Stimulated activated CD8-positive, alpha-beta memory T cell treated with anti-CD3 and anti-CD28 coated beads, Interleukin-4, amount 100 ng/mL, for 1 hour (primary cell): ENCODE data around the gene COL4A2.

Experiments used
- DNase-seq, 2 donors: peaks; one replicate each; pipeline ENCODE4 v3.0.0-alpha.2; 2020; ENCODE audit warnings: low read depth in 2 of 2, low spot score in 1 of 2

COL4A2 gene

GRCh38 chr13:110353339-110353977 lies 46.4 kb downstream of the COL4A2 start:
- DNase-seq, result no peak

DNA sequence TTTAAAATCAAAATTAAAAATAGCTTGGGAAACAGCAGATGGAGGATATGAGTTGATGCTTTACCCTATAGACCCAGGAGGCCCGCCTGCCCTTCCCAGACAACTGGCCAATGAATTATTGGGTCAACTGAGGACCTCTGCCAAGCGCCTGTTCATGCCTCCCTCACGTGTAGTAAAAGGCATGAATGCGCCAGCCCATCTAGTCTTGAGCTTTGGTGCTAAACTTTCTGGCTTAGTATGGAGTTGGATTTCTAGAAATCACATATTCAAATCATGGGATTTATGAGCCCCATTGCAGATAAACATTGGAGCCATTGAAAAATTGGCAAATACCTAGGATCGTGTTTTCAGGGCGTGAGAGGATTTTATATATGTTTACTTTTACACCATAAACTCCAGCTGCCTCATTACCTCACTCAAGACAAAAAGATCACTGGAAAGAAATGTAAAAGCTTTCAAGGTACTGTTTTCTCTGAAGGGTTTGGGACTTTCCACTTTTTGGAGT lies 47.1 kb downstream of the COL4A2 start:
- no peak for DNase-seq

DNA sequence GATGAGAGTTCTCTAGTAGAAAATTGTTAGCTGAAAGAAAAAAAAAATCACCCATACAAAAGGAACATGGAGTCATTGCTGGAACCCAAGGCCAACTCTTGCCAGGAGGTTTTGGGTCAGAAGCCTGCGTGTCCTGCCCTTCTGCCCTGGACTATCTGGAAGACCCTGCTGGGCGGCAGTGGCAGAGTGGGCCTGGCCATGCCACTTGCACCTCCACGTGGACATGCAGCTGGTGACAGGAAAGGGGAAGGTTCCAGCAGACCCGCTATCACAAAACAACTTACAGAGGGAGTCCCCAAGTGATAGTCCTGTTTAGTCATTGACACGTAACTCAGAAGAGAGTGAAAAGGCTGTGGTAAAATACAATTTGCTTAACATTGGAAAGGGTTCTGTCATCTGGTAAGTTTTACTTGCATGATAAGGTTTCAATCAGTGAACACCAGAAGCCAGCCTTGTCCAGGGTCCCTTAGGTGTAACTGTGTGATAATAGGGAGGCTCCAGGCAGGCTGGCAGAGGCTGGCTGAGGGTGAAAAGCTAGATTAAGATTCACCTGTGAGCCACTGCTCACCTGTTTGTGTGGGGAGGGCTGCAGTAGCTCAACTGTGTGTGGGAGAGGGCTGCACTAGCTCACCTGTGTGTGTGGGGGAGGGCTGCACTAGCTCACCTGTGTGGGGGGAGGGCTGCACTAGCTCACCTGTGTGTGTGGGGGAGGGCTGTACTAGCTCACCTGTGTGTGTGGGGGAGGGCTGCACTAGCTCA lies 47.8 kb downstream of the COL4A2 start:
- no peak for DNase-seq

DNA sequence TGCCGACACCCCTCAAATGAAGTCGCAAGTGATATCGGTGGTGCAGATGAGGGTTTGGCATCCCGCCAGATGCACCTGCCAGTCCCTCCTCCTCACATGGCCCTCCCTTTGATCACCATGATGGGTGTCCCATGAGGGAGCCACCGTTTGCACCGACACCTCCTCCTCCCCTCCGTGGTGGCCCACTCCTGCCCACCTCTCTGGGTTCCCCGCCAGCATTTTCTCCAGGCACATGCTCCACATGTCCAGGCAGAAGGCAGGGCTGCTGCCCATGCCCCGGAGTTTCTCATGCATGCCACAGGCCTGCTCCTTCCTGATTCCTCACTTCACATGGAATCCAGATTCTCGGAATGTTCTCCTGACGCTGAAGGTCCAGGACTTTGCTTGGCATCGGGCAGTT lies 49.3 kb downstream of the COL4A2 start:
- no peak for DNase-seq

- no peak for DNase-seq
Observed at GRCh38 chr13:110358381-110358780, 51.3 kb downstream of the COL4A2 start.

- DNase-seq, result no peak
Observed at GRCh38 chr13:110359840-110360301, 52.8 kb downstream of the COL4A2 start.

- no peak for DNase-seq
Observed at GRCh38 chr13:110360598-110360997, 53.5 kb downstream of the COL4A2 start.

GRCh38 chr13:110361365-110361911 lies 54.4 kb downstream of the COL4A2 start:
- no peak for DNase-seq

- DNase-seq, result no peak
Observed at GRCh38 chr13:110363010-110363409, 55.9 kb downstream of the COL4A2 start.

- DNase-seq, result no peak
Observed at GRCh38 chr13:110364081-110364480, 57.0 kb downstream of the COL4A2 start.

GRCh38 chr13:110365876-110366275 lies 58.8 kb downstream of the COL4A2 start:
- no peak for DNase-seq

DNA sequence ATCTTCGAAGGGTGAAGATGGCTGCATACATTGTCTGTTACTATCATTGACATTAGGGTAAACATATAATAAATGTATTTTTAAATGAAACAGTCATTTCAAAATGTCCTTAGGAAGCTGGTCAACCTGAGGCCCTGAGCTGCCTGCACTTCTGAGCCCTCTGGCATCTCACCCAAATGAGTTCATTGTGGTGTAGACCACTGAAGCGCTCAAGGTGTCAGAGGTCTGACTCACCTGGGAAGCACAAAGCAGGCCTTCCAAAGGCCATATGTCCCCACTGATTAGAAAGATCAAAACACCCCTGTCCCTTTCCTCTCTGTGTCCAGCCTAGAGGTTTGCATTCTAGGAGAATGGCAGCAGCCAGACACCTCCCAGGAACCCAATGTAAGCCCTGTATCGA lies 59.6 kb downstream of the COL4A2 start:
- no peak for DNase-seq

- no peak for DNase-seq
Observed at GRCh38 chr13:110367620-110368019, 60.5 kb downstream of the COL4A2 start.

DNA sequence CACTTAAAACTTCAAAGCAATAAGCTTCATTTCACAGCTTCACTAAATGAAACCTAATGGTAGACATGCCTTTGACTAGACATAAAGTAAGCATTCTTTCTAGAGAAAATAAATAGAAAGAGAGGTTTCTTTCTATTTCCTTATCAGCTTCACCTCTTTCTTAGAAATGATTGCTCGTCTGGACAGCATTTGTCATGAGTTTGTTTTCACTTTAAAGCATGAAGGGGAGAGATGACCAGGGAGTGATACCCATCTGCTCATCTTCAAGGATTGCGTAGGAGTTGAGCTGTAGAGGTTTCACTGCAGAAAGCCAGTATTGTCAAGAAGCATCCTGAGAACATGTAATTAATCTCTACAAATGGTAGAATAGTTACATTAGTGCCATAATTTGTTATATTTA lies 61.3 kb downstream of the COL4A2 start:
- DNase-seq, result no peak

GRCh38 chr13:110369400-110369799 lies 62.3 kb downstream of the COL4A2 start:
- no peak for DNase-seq

GRCh38 chr13:110371550-110372465 lies 64.7 kb downstream of the COL4A2 start:
- no peak for DNase-seq

DNA sequence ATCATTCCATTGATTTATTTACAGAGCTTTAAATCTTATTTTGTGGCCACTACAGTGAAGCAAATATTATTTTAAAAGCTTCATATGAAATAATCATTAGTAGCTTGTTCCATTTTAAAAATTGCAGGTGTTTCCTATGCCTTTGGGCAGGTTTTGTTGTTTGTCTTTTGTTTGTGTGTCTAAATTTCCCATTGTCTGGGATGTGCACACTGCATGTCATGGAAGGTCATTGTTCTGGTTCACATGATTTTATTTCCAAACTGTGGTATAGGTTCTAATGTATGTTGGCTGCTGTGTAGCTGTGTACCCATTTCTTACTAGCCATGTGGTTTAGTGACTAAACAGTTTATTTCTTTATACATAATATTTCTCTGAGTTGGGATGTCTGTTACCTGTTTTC lies 65.6 kb downstream of the COL4A2 start:
- no peak for DNase-seq

- no peak for DNase-seq
Observed at GRCh38 chr13:110373617-110374016, 66.5 kb downstream of the COL4A2 start.

DNA sequence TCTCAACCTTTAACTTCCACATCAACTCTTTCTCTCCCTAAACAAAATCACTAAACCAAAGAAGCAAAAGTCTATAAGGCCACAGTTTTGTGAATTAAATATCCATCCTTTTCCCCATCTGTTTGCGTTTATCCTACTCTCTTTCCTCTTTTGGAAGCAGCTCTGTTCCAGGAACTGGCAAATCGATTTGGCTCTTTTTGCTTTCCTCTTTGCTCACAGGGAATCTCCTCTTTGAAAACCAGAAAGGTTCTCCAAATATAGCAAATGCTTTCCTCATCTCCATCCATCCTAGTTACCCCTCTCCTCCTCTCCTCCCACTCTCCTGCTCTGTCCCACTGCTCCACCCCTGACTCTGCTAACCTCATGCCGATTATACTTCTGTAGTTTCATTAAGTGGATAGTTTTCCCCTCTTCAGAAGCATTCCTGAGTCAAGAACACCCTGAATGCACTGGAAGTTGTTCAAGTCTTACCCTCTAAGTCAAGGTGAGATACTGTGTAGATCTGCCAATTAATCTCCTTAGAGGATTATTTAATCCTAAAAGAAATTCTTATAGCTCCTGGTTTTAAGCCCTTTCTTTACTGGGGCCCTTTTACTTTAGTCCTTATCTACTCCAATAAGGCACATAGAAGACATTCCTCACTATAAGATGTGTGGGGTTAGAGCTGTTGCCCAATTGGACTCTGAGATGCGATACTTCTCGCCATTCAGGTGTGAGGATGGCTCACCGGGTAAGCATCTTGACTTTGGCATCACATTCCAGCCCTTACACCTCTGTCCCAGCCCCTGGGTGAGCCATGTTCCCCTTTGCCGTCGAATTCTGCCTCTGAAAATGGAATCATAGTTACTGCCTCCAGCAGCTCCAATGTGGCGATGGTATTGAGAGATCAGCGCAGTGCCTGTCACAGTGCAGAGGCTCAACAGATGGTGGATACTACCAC lies 67.6 kb downstream of the COL4A2 start:
- DNase-seq, result no peak

- no peak for DNase-seq
Observed at GRCh38 chr13:110376120-110376519, 69.0 kb downstream of the COL4A2 start.
